Measurements from ENCODE around the gene CCNF. TPM values are rescaled to one million over a fixed set of nuclear protein-coding genes. Genes with fewer than 3 reads are reported as not detected.

The CCNF gene
- polyA plus RNA-seq, 1 donor (not counting 4 experiments of a cell fraction or from before 2014, with no cell fraction given) = 3.5 TPM

- no peaks in the 10 kb centered on the region for H3K4me1 ChIP-seq (ENCODE audit: control insufficient read depth, extremely low read depth, insufficient read depth, low read length)
- no peaks in the 10 kb centered on the region for H3K9me1 ChIP-seq (ENCODE audit: control insufficient read depth, extremely low read depth, insufficient read depth, low read length)
- no peaks in the 10 kb centered on the region for H3K79me2 ChIP-seq (ENCODE audit: control insufficient read depth, insufficient read depth, low read length)
- DNase-seq (ENCODE audit: low read depth, low spot score) (no peak), FAIRE-seq (no peak)
- H3K36me3 ChIP-seq (ENCODE audit: control insufficient read depth in 2 of 2, extremely low read depth in 1 of 2, insufficient read depth in 2 of 2, low read length in 2 of 2) = no peaks in the 10 kb centered on the region
- no peaks in the 10 kb centered on the region for H4K20me1 ChIP-seq (ENCODE audit: control insufficient read depth, extremely low read depth, insufficient read depth, low read length)
- H3K9ac ChIP-seq (ENCODE audit: control insufficient read depth, extremely low read depth, insufficient read depth, low read length) = no peak overlapping the region
- no peaks in the 10 kb centered on the region for H3K27me3 ChIP-seq (ENCODE audit: control insufficient read depth, extremely low read depth, insufficient read depth, low read length)
- no peak overlapping the region for H3K27ac ChIP-seq (ENCODE audit: control insufficient read depth, insufficient read depth, low read length)
- H3K4me3 ChIP-seq (ENCODE audit: control insufficient read depth in 2 of 3, extremely low read depth in 1 of 3, insufficient read depth in 2 of 3, low read depth in 1 of 3, low read length in 3 of 3) = no peak overlapping the region
- H3K9me3 ChIP-seq (ENCODE audit: control insufficient read depth, low read depth, low read length) = no peaks in the 10 kb centered on the region
- no peak overlapping the region for H2AFZ ChIP-seq (ENCODE audit: control insufficient read depth, low read length)
- TF ChIP-seq EZH2 (IDR thresholded peaks at IDR 0.05; ENCODE audit: low read length) (no peak), CTCF (optimal IDR thresholded peaks at IDR 0.05 in 1 of 3, IDR thresholded peaks at IDR 0.05 in 1 of 3, conservative IDR thresholded peaks at IDR 0.05 in 1 of 3; ENCODE audit: extremely low read depth in 1 of 3, insufficient read depth in 2 of 3, low read length in 3 of 3) (no peak)
- dilution Hi-C loops (cut with MboI; ENCODE audit: extremely low pct_ligation_motif_present, low sequenced_read_pairs) = no loop called here
- H3K4me2 ChIP-seq (ENCODE audit: control insufficient read depth, extremely low read depth, insufficient read depth, low read depth, low read length) = no peak overlapping the region
Measured at GRCh38 chr16:2398520-2398919, 30.7 kb upstream of the CCNF start.

- no peak overlapping the region for H3K27ac ChIP-seq (ENCODE audit: control insufficient read depth, insufficient read depth, low read length)
- DNase-seq (ENCODE audit: low read depth, low spot score) (no peak), FAIRE-seq (no peak)
- H3K9me1 ChIP-seq (ENCODE audit: control insufficient read depth, extremely low read depth, insufficient read depth, low read length) = no peaks in the 10 kb centered on the region
- no peak for TF ChIP-seq CTCF (optimal IDR thresholded peaks at IDR 0.05 in 1 of 3, IDR thresholded peaks at IDR 0.05 in 1 of 3, conservative IDR thresholded peaks at IDR 0.05 in 1 of 3; ENCODE audit: extremely low read depth in 1 of 3, insufficient read depth in 2 of 3, low read length in 3 of 3)
- no peaks in the 10 kb centered on the region for H3K79me2 ChIP-seq (ENCODE audit: control insufficient read depth, insufficient read depth, low read length)
- H3K4me2 ChIP-seq (ENCODE audit: control insufficient read depth, extremely low read depth, insufficient read depth, low read depth, low read length) = no peak overlapping the region
- H4K20me1 ChIP-seq (ENCODE audit: control insufficient read depth, extremely low read depth, insufficient read depth, low read length) = no peaks in the 10 kb centered on the region
- no peaks in the 10 kb centered on the region for H3K9me3 ChIP-seq (ENCODE audit: control insufficient read depth, low read depth, low read length)
- H3K9ac ChIP-seq (ENCODE audit: control insufficient read depth, extremely low read depth, insufficient read depth, low read length) = no peak overlapping the region
- no peaks in the 10 kb centered on the region for H3K27me3 ChIP-seq (ENCODE audit: control insufficient read depth, extremely low read depth, insufficient read depth, low read length)
- H3K4me1 ChIP-seq (ENCODE audit: control insufficient read depth, extremely low read depth, insufficient read depth, low read length) = no peaks in the 10 kb centered on the region
- H3K4me3 ChIP-seq (ENCODE audit: control insufficient read depth in 2 of 3, extremely low read depth in 1 of 3, insufficient read depth in 2 of 3, low read depth in 1 of 3, low read length in 3 of 3) = no peak overlapping the region
- H3K36me3 ChIP-seq (ENCODE audit: control insufficient read depth in 2 of 2, extremely low read depth in 1 of 2, insufficient read depth in 2 of 2, low read length in 2 of 2) = no peaks in the 10 kb centered on the region
- no peak overlapping the region for H2AFZ ChIP-seq (ENCODE audit: control insufficient read depth, low read length)
- dilution Hi-C loops (cut with MboI; ENCODE audit: extremely low pct_ligation_motif_present, low sequenced_read_pairs) = no loop called here
Measured at GRCh38 chr16:2404099-2404498, 25.1 kb upstream of the CCNF start.

Data from keratinocyte (primary cell).